Parathyroid adenoma (tissue), 2 donors: ENCODE results near the gene MRM3.
"Not testable (repeated sequence)": the region's sequence is repeated elsewhere in the genome, so short reads cannot be mapped to it uniquely, and the experiment has no call there.

Experiments
- H2AFZ ChIP-seq: fragments of 300-600 bp; sonication (generic); one replicate; pipeline ENCODE4 v1.7.0; 2017; ENCODE audit warnings: antibody characterized with exemption, mild to moderate bottlenecking
- H3K27ac ChIP-seq: fragments of 300-600 bp; sonication (generic); one replicate; pipeline ENCODE4 v1.7.0; 2017
- H3K27me3 ChIP-seq: fragments of 300-600 bp; sonication (generic); one replicate; pipeline ENCODE4 v1.7.0; 2017; ENCODE audit warnings: low read length; ENCODE audit not compliant: control insufficient read depth, insufficient read depth
- H3K36me3 ChIP-seq: fragments of 300-600 bp; sonication (generic); one replicate; pipeline ENCODE4 v1.7.0; 2017; ENCODE audit warnings: low read length; ENCODE audit not compliant: control insufficient read depth, insufficient read depth
- H3K4me1 ChIP-seq: fragments of 300-600 bp; sonication (generic); one replicate; pipeline ENCODE4 v1.7.0; 2017; ENCODE audit warnings: control low read depth
- H3K4me2 ChIP-seq: fragments of 300-600 bp; sonication (generic); one replicate; pipeline ENCODE4 v1.7.0; 2017; ENCODE audit warnings: low read length
- H3K4me3 ChIP-seq: fragments of 300-600 bp; sonication (generic); one replicate; pipeline ENCODE4 v1.7.0; 2017; ENCODE audit warnings: low read depth, low read length
- H3K79me2 ChIP-seq: fragments of 300-600 bp; sonication (generic); one replicate; pipeline ENCODE4 v1.7.0; 2017; ENCODE audit warnings: control low read depth
- H3K9ac ChIP-seq: fragments of 300-600 bp; sonication (generic); one replicate; pipeline ENCODE4 v1.7.0; 2017; ENCODE audit warnings: mild to moderate bottlenecking
- H3K9me3 ChIP-seq: fragments of 300-600 bp; sonication (generic); one replicate; pipeline ENCODE4 v1.7.0; 2017; ENCODE audit warnings: low read length; ENCODE audit not compliant: control insufficient read depth
- TF ChIP-seq, protein P1 (sequence below): fragments of 300-600 bp; sonication (generic); IDR thresholded peaks from one replicate; pipeline ENCODE4 v1.7.0; 2017; ENCODE audit warnings: antibody characterized with exemption, mild to moderate bottlenecking
- donor health status: primary hyperparathyroidism.

MRM3 gene

DNA sequence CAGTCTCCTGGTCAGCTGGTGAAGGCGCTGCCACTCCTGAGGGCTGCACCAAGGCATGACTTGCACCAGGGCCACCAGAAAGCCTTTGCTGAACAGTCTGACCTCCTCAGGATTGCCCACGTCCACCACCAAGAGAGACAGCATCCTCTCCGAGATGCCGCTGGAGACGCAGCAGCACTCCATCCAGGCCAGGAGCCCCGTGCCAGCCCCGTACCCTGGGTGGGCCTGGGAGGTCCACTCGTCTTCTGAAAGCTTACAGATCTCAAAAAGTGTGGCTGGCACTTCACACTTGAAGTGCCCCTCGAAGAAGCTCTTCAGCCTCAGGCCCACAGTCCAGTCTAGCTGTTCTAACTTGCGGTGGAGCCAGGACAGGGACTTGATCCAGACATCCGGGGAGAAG is 36.7 kb upstream of the MRM3 start:
- Histone ChIP-seq H3K4me3 (no peak overlapping the region), H3K9me3 (no peaks in the 10 kb centered on the region), H3K4me1 (no peaks in the 10 kb centered on the region), H2AFZ (no peak overlapping the region), H3K36me3 (no peaks in the 10 kb centered on the region), H3K27ac (no peak overlapping the region), H3K27me3 (no peaks in the 10 kb centered on the region), H3K4me2 (no peak overlapping the region), H3K79me2 (no peaks in the 10 kb centered on the region), H3K9ac (no peak overlapping the region)
- TF ChIP-seq, protein P1, sequence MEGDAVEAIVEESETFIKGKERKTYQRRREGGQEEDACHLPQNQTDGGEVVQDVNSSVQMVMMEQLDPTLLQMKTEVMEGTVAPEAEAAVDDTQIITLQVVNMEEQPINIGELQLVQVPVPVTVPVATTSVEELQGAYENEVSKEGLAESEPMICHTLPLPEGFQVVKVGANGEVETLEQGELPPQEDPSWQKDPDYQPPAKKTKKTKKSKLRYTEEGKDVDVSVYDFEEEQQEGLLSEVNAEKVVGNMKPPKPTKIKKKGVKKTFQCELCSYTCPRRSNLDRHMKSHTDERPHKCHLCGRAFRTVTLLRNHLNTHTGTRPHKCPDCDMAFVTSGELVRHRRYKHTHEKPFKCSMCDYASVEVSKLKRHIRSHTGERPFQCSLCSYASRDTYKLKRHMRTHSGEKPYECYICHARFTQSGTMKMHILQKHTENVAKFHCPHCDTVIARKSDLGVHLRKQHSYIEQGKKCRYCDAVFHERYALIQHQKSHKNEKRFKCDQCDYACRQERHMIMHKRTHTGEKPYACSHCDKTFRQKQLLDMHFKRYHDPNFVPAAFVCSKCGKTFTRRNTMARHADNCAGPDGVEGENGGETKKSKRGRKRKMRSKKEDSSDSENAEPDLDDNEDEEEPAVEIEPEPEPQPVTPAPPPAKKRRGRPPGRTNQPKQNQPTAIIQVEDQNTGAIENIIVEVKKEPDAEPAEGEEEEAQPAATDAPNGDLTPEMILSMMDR: no peak

DNA sequence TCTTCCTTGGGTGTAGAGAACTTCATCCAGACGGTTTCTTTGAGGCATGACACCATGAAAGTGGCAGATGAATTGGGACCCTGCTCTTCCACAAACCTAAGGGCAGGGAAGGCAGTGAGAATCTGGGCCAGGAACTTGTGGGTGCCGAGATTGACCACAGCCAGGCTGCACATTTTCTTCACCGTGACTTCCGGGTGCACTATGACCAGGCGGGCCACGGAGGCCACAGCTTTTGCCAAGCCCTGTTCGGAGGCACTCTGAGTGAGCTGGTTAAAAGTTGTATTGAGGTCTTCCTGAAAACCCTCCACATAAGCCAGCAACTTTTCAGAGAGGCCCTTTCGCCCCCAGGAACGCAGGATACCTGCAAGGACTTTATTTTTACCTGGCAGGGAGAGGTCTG is 36.0 kb upstream of the MRM3 start:
- Histone ChIP-seq H3K27ac (no peak overlapping the region), H3K79me2 (no peaks in the 10 kb centered on the region), H3K36me3 (no peaks in the 10 kb centered on the region), H3K4me1 (peaks cover 4% of the 10 kb centered on the region), H3K4me3 (no peak overlapping the region), H3K9ac (no peak overlapping the region), H3K9me3 (no peaks in the 10 kb centered on the region), H3K27me3 (no peaks in the 10 kb centered on the region), H3K4me2 (no peak overlapping the region), H2AFZ (no peak overlapping the region)
- TF ChIP-seq, protein P1: no peak

DNA sequence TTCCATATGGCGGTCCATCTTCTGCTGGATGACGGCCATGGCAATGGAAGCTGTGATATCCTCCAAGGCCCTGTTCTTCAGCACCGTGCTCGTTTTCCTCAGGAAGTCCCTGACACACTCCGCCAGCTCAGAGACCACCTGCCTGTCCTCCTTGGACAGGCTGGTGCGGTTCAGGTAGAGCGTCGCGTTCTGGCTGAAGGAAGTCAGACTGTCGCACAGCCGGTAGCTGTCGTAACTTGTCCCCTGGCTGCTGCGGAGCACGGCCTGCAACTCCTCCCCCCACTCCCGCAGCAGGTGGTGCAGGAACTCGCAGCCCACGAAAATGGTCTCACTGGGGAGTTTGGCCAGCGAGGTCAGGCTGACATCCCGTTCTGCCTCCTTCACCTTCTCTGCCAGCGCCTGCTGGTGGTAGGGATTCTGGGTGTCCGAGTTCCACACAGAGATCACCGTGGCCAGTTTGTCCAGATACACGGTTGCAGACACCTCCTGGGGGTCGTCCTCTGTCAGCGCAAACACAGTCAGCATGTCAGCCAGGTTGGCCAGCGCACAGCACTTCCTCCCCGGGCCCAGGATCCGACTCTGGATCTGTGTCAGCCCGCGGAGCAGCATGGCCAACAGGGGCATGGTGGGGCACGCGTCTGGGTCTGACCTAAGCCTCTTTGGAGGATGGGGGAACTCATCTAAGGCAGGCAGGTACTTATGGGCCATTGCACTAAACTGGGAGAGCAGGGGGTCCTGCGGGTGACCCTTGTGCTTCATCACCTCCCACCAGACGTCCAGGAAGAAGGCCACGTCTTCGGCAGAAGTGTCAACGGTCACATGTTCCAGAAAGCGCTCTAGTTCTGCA is 35.1 kb upstream of the MRM3 start:
- Histone ChIP-seq H3K27ac (no peak overlapping the region), H3K9me3 (no peaks in the 10 kb centered on the region), H3K4me2 (no peak overlapping the region), H3K4me1 (peaks cover 5% of the 10 kb centered on the region), H3K36me3 (no peaks in the 10 kb centered on the region), H3K4me3 (no peak overlapping the region), H2AFZ (no peak overlapping the region), H3K79me2 (peaks cover 4% of the 10 kb centered on the region), H3K9ac (no peak overlapping the region), H3K27me3 (no peaks in the 10 kb centered on the region)
- TF ChIP-seq, protein P1: no peak

DNA sequence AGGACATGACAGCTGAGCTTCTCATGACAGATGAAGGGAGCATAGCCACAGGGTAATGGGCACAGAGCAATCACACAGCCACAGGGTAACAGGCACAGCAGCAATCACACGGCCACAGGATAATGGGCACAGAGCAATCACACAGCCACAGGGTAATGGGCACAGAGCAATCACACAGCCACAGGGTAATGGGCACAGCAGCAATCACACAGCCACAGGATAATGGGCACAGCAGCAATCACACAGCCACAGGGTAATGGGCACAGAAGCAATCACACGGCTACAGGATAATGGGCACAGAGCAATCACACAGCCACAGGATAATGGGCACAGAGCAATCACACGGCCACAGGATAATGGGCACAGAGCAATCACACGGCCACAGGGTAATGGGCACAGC is 33.5 kb upstream of the MRM3 start:
- H2AFZ ChIP-seq, H3K27me3 ChIP-seq, H3K79me2 ChIP-seq, H3K36me3 ChIP-seq, H3K9ac ChIP-seq, H3K27ac ChIP-seq, H3K4me1 ChIP-seq, H3K9me3 ChIP-seq, H3K4me3 ChIP-seq, H3K4me2 ChIP-seq: not testable (repeated sequence)

DNA sequence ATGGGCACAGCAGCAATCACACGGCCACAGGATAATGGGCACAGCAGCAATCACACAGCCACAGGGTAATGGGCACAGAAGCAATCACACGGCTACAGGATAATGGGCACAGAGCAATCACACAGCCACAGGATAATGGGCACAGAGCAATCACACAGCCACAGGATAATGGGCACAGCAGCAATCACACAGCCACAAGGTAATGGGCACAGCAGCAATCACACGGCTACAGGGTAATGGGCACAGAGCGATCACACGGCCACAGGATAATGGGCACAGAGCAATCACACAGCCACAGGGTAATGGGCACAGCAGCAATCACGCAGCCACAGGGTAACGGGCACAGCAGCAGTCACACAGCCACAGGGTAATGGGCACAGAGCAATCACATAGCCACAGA is 32.8 kb upstream of the MRM3 start:
- H3K4me2 ChIP-seq, H3K4me3 ChIP-seq, H3K4me1 ChIP-seq, H3K36me3 ChIP-seq, H3K79me2 ChIP-seq, H3K9ac ChIP-seq, H3K9me3 ChIP-seq, H3K27ac ChIP-seq, H2AFZ ChIP-seq, H3K27me3 ChIP-seq: not testable (repeated sequence)
